Natural killer cell (primary cell): Measurements from ENCODE around the gene LDHB. TPM values are rescaled to one million over a fixed set of nuclear protein-coding genes. Genes with fewer than 3 reads are reported as not detected.

Source experiments
- ATAC-seq, 3 donors: fragments of 150-1000 bp in 2 of 3; fragments of 200-7000 bp in 1 of 3; cut with Tn5 transposase; 1 replicate in 1 of 3; 2 replicates in 2 of 3; pipeline ENCODE4 v1.10.0; 2021; ENCODE audit warnings: mild to moderate bottlenecking in 2 of 3, moderate library complexity in 2 of 3
- DNase-seq, 2 donors: peaks; one replicate each; pipeline versions ENCODE4 v3.0.0 to v3.0.0-alpha.2; 2013 to 2021; ENCODE audit warnings: mixed read lengths in 1 of 2
- H3K27ac ChIP-seq: one replicate; pipeline ENCODE4 v1.5.1; 2013; ENCODE audit warnings: mild to moderate bottlenecking, low read length
- H3K27me3 ChIP-seq: one replicate; pipeline ENCODE4 v1.6.1; 2013; ENCODE audit warnings: low read length; ENCODE audit not compliant: control insufficient read depth, insufficient read depth
- H3K36me3 ChIP-seq: one replicate; pipeline ENCODE4 v1.6.1; 2013; ENCODE audit warnings: low read length; ENCODE audit not compliant: control insufficient read depth, insufficient read depth
- H3K4me1 ChIP-seq: one replicate; pipeline ENCODE4 v1.6.1; 2013; ENCODE audit warnings: low read length; ENCODE audit not compliant: control insufficient read depth, insufficient read depth
- H3K4me3 ChIP-seq: one replicate; pipeline ENCODE4 v1.5.1; 2013; ENCODE audit warnings: low read length
- H3K9me3 ChIP-seq: one replicate; pipeline ENCODE4 v1.6.1; 2013; ENCODE audit warnings: low read length; ENCODE audit not compliant: control insufficient read depth, insufficient read depth
- H3K27ac Mint-ChIP-seq, 2 donors: one replicate each; pipeline ENCODE4 v1.8.0; 2022; ENCODE audit warnings: mild to moderate bottlenecking in 2 of 2, mixed read lengths in 2 of 2, moderate library complexity in 1 of 2
- H3K27me3 Mint-ChIP-seq, 2 donors: one replicate each; pipeline ENCODE4 v1.8.0; 2022; ENCODE audit warnings: low read depth in 2 of 2, mixed read lengths in 2 of 2
- H3K36me3 Mint-ChIP-seq: one replicate; pipeline ENCODE4 v1.8.0; 2022; ENCODE audit warnings: mixed read lengths
- H3K4me1 Mint-ChIP-seq, 2 donors: one replicate each; pipeline ENCODE4 v1.8.0; 2022; ENCODE audit warnings: mixed read lengths in 2 of 2
- H3K4me3 Mint-ChIP-seq: one replicate; pipeline ENCODE4 v1.8.0; 2022; ENCODE audit warnings: mild to moderate bottlenecking, moderate library complexity, mixed read lengths
- H3K9me3 Mint-ChIP-seq, 2 donors: one replicate each; pipeline ENCODE4 v1.8.0; 2022; ENCODE audit warnings: mixed read lengths in 2 of 2
- CTCF ChIP-seq: fragments of 200-600 bp; IDR thresholded peaks from one replicate; pipeline ENCODE4 v1.8.0; 2022; ENCODE audit warnings: antibody characterized with exemption
- WGBS: methylation state at CpG from one replicate; pipeline ENCODE4 v1.1.7; 2013; ENCODE audit warnings: missing lambda C conversion rate; ENCODE audit not compliant: insufficient coverage; 5-methylcytosine and 5-hydroxymethylcytosine counted together
- intact Hi-C: fragments of 100-400 bp; cut with micrococcal nuclease; formaldehyde crosslinking; loops from one replicate; pipeline ENCODE4 v1.14.2; 2022
- total RNA-seq, 4 donors: library from RNA; stranded (reverse); fragments of 120-200 nt in 1 of 4; gene quantifications; one replicate each; pipeline versions ENCODE4 v1.2.3 to v1.2.4, GENCODE V29; 2013 to 2022

The LDHB gene
- total RNA-seq, 3 donors from 2014 or later (not counting 1 experiment from before 2014, with no cell fraction given), result 116 to 167 (median 125) TPM

- DNase-seq (no peak), ATAC-seq (no peak)
- Mint-ChIP-seq H3K36me3 (no peaks in the 10 kb centered on the region), H3K9me3 (no peaks in the 10 kb centered on the region), H3K27me3 (peaks cover 6 to 16% of the 10 kb centered on the region in 2 donors), H3K27ac (no peak overlapping the region), H3K4me1 (no peaks in the 10 kb centered on the region), H3K4me3 (no peak overlapping the region)
- H3K4me1 ChIP-seq, result no peaks in the 10 kb centered on the region
- H3K27me3 ChIP-seq, result no peaks in the 10 kb centered on the region
- no peaks in the 10 kb centered on the region for H3K9me3 ChIP-seq
- no peaks in the 10 kb centered on the region for H3K36me3 ChIP-seq
- H3K27ac ChIP-seq, result no peak overlapping the region
- no peak for TF ChIP-seq CTCF
- WGBS, result no CpG with 5 or more reads among the region's 1 CpG
- H3K4me3 ChIP-seq, result no peak overlapping the region
- intact Hi-C loops, result no loop called here
Observed at GRCh38 chr12:21678959-21679358, 21.3 kb upstream of the LDHB start.

- H3K27me3 Mint-ChIP-seq, result peaks cover 3 to 9% of the 10 kb centered on the region in 2 donors
- no peaks in the 10 kb centered on the region for H3K4me1 ChIP-seq
- no peaks in the 10 kb centered on the region for H3K9me3 ChIP-seq
- ATAC-seq (no peak), DNase-seq (peak in 1 of 2 donors; percentile 56)
- H3K4me1 Mint-ChIP-seq, result no peaks in the 10 kb centered on the region
- WGBS, result 89% methylated on average over 7 of the region's 7 CpGs
- no peak overlapping the region for H3K4me3 ChIP-seq
- no peaks in the 10 kb centered on the region for H3K9me3 Mint-ChIP-seq
- H3K27me3 ChIP-seq, result no peaks in the 10 kb centered on the region
- intact Hi-C loops, result no loop called here
- TF ChIP-seq CTCF, result no peak
- no peak overlapping the region for H3K27ac ChIP-seq
- H3K36me3 Mint-ChIP-seq, result no peaks in the 10 kb centered on the region
- no peaks in the 10 kb centered on the region for H3K36me3 ChIP-seq
- no peak overlapping the region for H3K27ac Mint-ChIP-seq
- no peak overlapping the region for H3K4me3 Mint-ChIP-seq
Observed at GRCh38 chr12:21677622-21678277, 20.1 kb upstream of the LDHB start.

- Mint-ChIP-seq H3K9me3 (no peaks in the 10 kb centered on the region), H3K4me3 (no peak overlapping the region), H3K36me3 (no peaks in the 10 kb centered on the region), H3K4me1 (no peaks in the 10 kb centered on the region), H3K27ac (no peak overlapping the region), H3K27me3 (peaks cover 3 to 13% of the 10 kb centered on the region in 2 donors)
- no peaks in the 10 kb centered on the region for H3K36me3 ChIP-seq
- H3K4me3 ChIP-seq, result no peak overlapping the region
- ATAC-seq (no peak), DNase-seq (no peak)
- 87% methylated on average over 13 of the region's 13 CpGs for WGBS
- H3K9me3 ChIP-seq, result no peaks in the 10 kb centered on the region
- no peak overlapping the region for H3K27ac ChIP-seq
- intact Hi-C loops, result no loop called here
- TF ChIP-seq CTCF, result no peak
- no peaks in the 10 kb centered on the region for H3K4me1 ChIP-seq
- no peaks in the 10 kb centered on the region for H3K27me3 ChIP-seq
Observed at GRCh38 chr12:21677204-21677603, 19.6 kb upstream of the LDHB start.

GRCh38 chr12:21676776-21677175 lies 19.1 kb upstream of the LDHB start:
- no peak for ATAC-seq
- Histone ChIP-seq H3K27ac (no peak overlapping the region), H3K4me1 (no peaks in the 10 kb centered on the region), H3K27me3 (no peaks in the 10 kb centered on the region), H3K36me3 (no peaks in the 10 kb centered on the region), H3K4me3 (no peak overlapping the region), H3K9me3 (no peaks in the 10 kb centered on the region)
- DNase-seq, result peak in 1 of 2 donors; percentile 59
- no peak for TF ChIP-seq CTCF
- H3K27me3 Mint-ChIP-seq, result peaks cover 3 to 17% of the 10 kb centered on the region in 2 donors
- WGBS, result 83% methylated on average over 3 of the region's 3 CpGs
- H3K9me3 Mint-ChIP-seq, result no peaks in the 10 kb centered on the region
- no peak overlapping the region for H3K4me3 Mint-ChIP-seq
- H3K36me3 Mint-ChIP-seq, result no peaks in the 10 kb centered on the region
- no peaks in the 10 kb centered on the region for H3K4me1 Mint-ChIP-seq
- intact Hi-C loops, result no loop called here
- H3K27ac Mint-ChIP-seq, result no peak overlapping the region
